ENCODE results near the gene CCT5. TPM values are rescaled to one million over a fixed set of nuclear protein-coding genes. Genes with fewer than 3 reads are reported as not detected.

Gene CCT5
- 100 to 1,000 TPM; 311 to 417 TPM for total RNA-seq

GRCh38 chr5:10249948-10250805 is at the start of gene CCT5:
CCT5 (plus strand) TSS chr5:10250280; CDS start chr5:10250341, 61 bp downstream.
- DNase-seq (ENCODE audit: low spot score) (peak; percentile 96), ATAC-seq (peak; percentile 87 to 93)
- H3K36me3 Mint-ChIP-seq = peaks cover 30% of the 10 kb centered on the region
- H3K27me3 Mint-ChIP-seq = no peaks in the 10 kb centered on the region
- peak within 1 kb of the TSS; percentile 98 for H3K4me3 Mint-ChIP-seq
- peak within 1 kb of the TSS; percentile 99 to 100 for H3K27ac Mint-ChIP-seq
- no peaks in the 10 kb centered on the region for H3K9me3 Mint-ChIP-seq
- peaks cover 41 to 50% of the 10 kb centered on the region in 2 donors for H3K4me1 Mint-ChIP-seq (ENCODE audit: low read depth in 2 of 2)

GRCh38 chr5:10201223-10201868 is 48.7 kb upstream of the CCT5 start:
- Mint-ChIP-seq H3K27ac (no peak overlapping the region), H3K4me3 (no peak overlapping the region), H3K36me3 (peaks cover 9% of the 10 kb centered on the region), H3K27me3 (no peaks in the 10 kb centered on the region), H3K4me1 (ENCODE audit: low read depth in 2 of 2) (no peaks in the 10 kb centered on the region), H3K9me3 (no peaks in the 10 kb centered on the region)
- no peak for ATAC-seq
- no peak for DNase-seq (ENCODE audit: low spot score)

GRCh38 chr5:10202089-10202910 is 47.8 kb upstream of the CCT5 start:
- Mint-ChIP-seq H3K9me3 (no peaks in the 10 kb centered on the region), H3K4me1 (ENCODE audit: low read depth in 2 of 2) (no peaks in the 10 kb centered on the region), H3K27ac (no peak overlapping the region), H3K27me3 (no peaks in the 10 kb centered on the region), H3K4me3 (no peak overlapping the region), H3K36me3 (peaks cover 9% of the 10 kb centered on the region)
- no peak for DNase-seq (ENCODE audit: low spot score)
- no peak for ATAC-seq

- no peak overlapping the region for H3K4me3 Mint-ChIP-seq
- no peak overlapping the region for H3K27ac Mint-ChIP-seq
- ATAC-seq = no peak
- H3K27me3 Mint-ChIP-seq = no peaks in the 10 kb centered on the region
- no peak for DNase-seq (ENCODE audit: low spot score)
- H3K9me3 Mint-ChIP-seq = no peaks in the 10 kb centered on the region
- H3K4me1 Mint-ChIP-seq (ENCODE audit: low read depth in 2 of 2) = no peaks in the 10 kb centered on the region
- H3K36me3 Mint-ChIP-seq = no peaks in the 10 kb centered on the region
Observed at GRCh38 chr5:10209004-10209403, 41.1 kb upstream of the CCT5 start.

GRCh38 chr5:10213316-10213715 is 36.8 kb upstream of the CCT5 start:
- Mint-ChIP-seq H3K4me1 (ENCODE audit: low read depth in 2 of 2) (no peaks in the 10 kb centered on the region), H3K9me3 (no peaks in the 10 kb centered on the region), H3K27ac (no peak overlapping the region), H3K27me3 (no peaks in the 10 kb centered on the region), H3K36me3 (no peaks in the 10 kb centered on the region), H3K4me3 (no peak overlapping the region)
- DNase-seq (ENCODE audit: low spot score) (no peak), ATAC-seq (no peak)

GRCh38 chr5:10214041-10214440 is 36.0 kb upstream of the CCT5 start:
- DNase-seq (ENCODE audit: low spot score) = no peak

GRCh38 chr5:10215366-10215765 is 34.7 kb upstream of the CCT5 start:
- no peaks in the 10 kb centered on the region for H3K27me3 Mint-ChIP-seq
- DNase-seq (ENCODE audit: low spot score) = no peak
- H3K4me3 Mint-ChIP-seq = no peak overlapping the region
- no peak for ATAC-seq
- no peaks in the 10 kb centered on the region for H3K4me1 Mint-ChIP-seq (ENCODE audit: low read depth in 2 of 2)
- no peaks in the 10 kb centered on the region for H3K9me3 Mint-ChIP-seq
- no peaks in the 10 kb centered on the region for H3K36me3 Mint-ChIP-seq
- H3K27ac Mint-ChIP-seq = no peak overlapping the region

More at GRCh38 chr5:10214041-10214440, 36.0 kb upstream of the CCT5 start:
- Mint-ChIP-seq H3K27ac (no peak overlapping the region), H3K4me3 (no peak overlapping the region), H3K4me1 (ENCODE audit: low read depth in 2 of 2) (no peaks in the 10 kb centered on the region), H3K27me3 (no peaks in the 10 kb centered on the region), H3K36me3 (no peaks in the 10 kb centered on the region), H3K9me3 (no peaks in the 10 kb centered on the region)
- no peak for ATAC-seq

- H3K9me3 Mint-ChIP-seq = no peaks in the 10 kb centered on the region
- DNase-seq (ENCODE audit: low spot score) (no peak), ATAC-seq (no peak)
- H3K4me3 Mint-ChIP-seq = no peak overlapping the region
- no peaks in the 10 kb centered on the region for H3K36me3 Mint-ChIP-seq
- no peaks in the 10 kb centered on the region for H3K4me1 Mint-ChIP-seq (ENCODE audit: low read depth in 2 of 2)
- H3K27ac Mint-ChIP-seq = no peak overlapping the region
- H3K27me3 Mint-ChIP-seq = no peaks in the 10 kb centered on the region
Observed at GRCh38 chr5:10216107-10216506, 34.0 kb upstream of the CCT5 start.

GRCh38 chr5:10218658-10219057 is 31.4 kb upstream of the CCT5 start:
- DNase-seq (ENCODE audit: low spot score) = no peak
- no peaks in the 10 kb centered on the region for H3K36me3 Mint-ChIP-seq
- no peak overlapping the region for H3K27ac Mint-ChIP-seq
- no peak for ATAC-seq
- no peaks in the 10 kb centered on the region for H3K27me3 Mint-ChIP-seq
- H3K9me3 Mint-ChIP-seq = no peaks in the 10 kb centered on the region
- no peaks in the 10 kb centered on the region for H3K4me1 Mint-ChIP-seq (ENCODE audit: low read depth in 2 of 2)
- H3K4me3 Mint-ChIP-seq = no peak overlapping the region

GRCh38 chr5:10219068-10219467 is 31.0 kb upstream of the CCT5 start:
- Mint-ChIP-seq H3K27ac (no peak overlapping the region), H3K36me3 (no peaks in the 10 kb centered on the region), H3K9me3 (no peaks in the 10 kb centered on the region), H3K4me3 (no peak overlapping the region), H3K27me3 (no peaks in the 10 kb centered on the region), H3K4me1 (ENCODE audit: low read depth in 2 of 2) (no peaks in the 10 kb centered on the region)
- no peak for ATAC-seq
- no peak for DNase-seq (ENCODE audit: low spot score)

GRCh38 chr5:10220248-10220647 is 29.8 kb upstream of the CCT5 start:
- no peak overlapping the region for H3K4me3 Mint-ChIP-seq
- ATAC-seq (no peak), DNase-seq (ENCODE audit: low spot score) (no peak)
- peaks cover 4% of the 10 kb centered on the region for H3K9me3 Mint-ChIP-seq
- no peaks in the 10 kb centered on the region for H3K27me3 Mint-ChIP-seq
- H3K36me3 Mint-ChIP-seq = peaks cover 5% of the 10 kb centered on the region
- H3K4me1 Mint-ChIP-seq (ENCODE audit: low read depth in 2 of 2) = no peaks in the 10 kb centered on the region
- no peak overlapping the region for H3K27ac Mint-ChIP-seq

GRCh38 chr5:10222326-10222725 is 27.8 kb upstream of the CCT5 start:
- Mint-ChIP-seq H3K9me3 (peaks cover 8% of the 10 kb centered on the region), H3K4me3 (no peak overlapping the region), H3K27me3 (no peaks in the 10 kb centered on the region), H3K27ac (no peak overlapping the region), H3K36me3 (peaks cover 16% of the 10 kb centered on the region), H3K4me1 (ENCODE audit: low read depth in 2 of 2) (no peaks in the 10 kb centered on the region)
- DNase-seq (ENCODE audit: low spot score) (no peak), ATAC-seq (no peak)

GRCh38 chr5:10227379-10227778 is 22.7 kb upstream of the CCT5 start:
- Mint-ChIP-seq H3K4me3 (no peak overlapping the region), H3K36me3 (peaks cover 16% of the 10 kb centered on the region), H3K27ac (no peak overlapping the region), H3K27me3 (no peaks in the 10 kb centered on the region), H3K4me1 (ENCODE audit: low read depth in 2 of 2) (peaks cover 0 to 3% of the 10 kb centered on the region in 2 donors), H3K9me3 (peaks cover 8% of the 10 kb centered on the region)
- DNase-seq (ENCODE audit: low spot score) (no peak), ATAC-seq (no peak)

GRCh38 chr5:10228288-10228687 is 21.8 kb upstream of the CCT5 start:
- Mint-ChIP-seq H3K36me3 (peaks cover 16% of the 10 kb centered on the region), H3K9me3 (peaks cover 8% of the 10 kb centered on the region), H3K27ac (no peak overlapping the region), H3K4me1 (ENCODE audit: low read depth in 2 of 2) (peaks cover 0 to 3% of the 10 kb centered on the region in 2 donors), H3K27me3 (no peaks in the 10 kb centered on the region), H3K4me3 (no peak overlapping the region)
- ATAC-seq (no peak), DNase-seq (ENCODE audit: low spot score) (no peak)
